Mesenchymal stem cell (in vitro differentiated cells and primary cell): ENCODE measurements around the gene ABCC10.
A peak's percentile ranks its signal among the peaks of the same experiment; 100 is the strongest.
"Not testable (repeated sequence)": the region's sequence is repeated elsewhere in the genome, so short reads cannot be mapped to it uniquely, and the experiment has no call there.

Experiments
- DNase-seq: peaks from one replicate; pipeline ENCODE4 v3.0.0-alpha.2; 2013
- H2AFZ ChIP-seq: one replicate; pipeline ENCODE4 v1.6.1; 2013; ENCODE audit warnings: low read depth, mild to moderate bottlenecking, control low read depth, inconsistent platforms, low read length, moderate library complexity
- H2AK5ac ChIP-seq: 2 replicates; pipeline ENCODE4 v1.6.1; 2013; ENCODE audit warnings: low read length, moderate library complexity, mild to moderate bottlenecking, inconsistent platforms; ENCODE audit not compliant: severe bottlenecking
- H2BK120ac ChIP-seq: one replicate; pipeline ENCODE4 v1.6.1; 2013; ENCODE audit warnings: low read depth, mild to moderate bottlenecking, inconsistent platforms, low read length, moderate library complexity
- H2BK12ac ChIP-seq, 2 experiments: one replicate each; pipeline ENCODE4 v1.6.1; 2013; ENCODE audit warnings: inconsistent platforms in 2 of 2, low read length in 2 of 2, mild to moderate bottlenecking in 2 of 2, moderate library complexity in 2 of 2, control low read depth in 1 of 2
- H2BK15ac ChIP-seq: one replicate; pipeline ENCODE4 v1.6.1; 2013; ENCODE audit warnings: mild to moderate bottlenecking, low read depth, inconsistent platforms; ENCODE audit not compliant: poor library complexity, severe bottlenecking
- H2BK5ac ChIP-seq: 2 replicates; pipeline ENCODE4 v1.6.1; 2013; ENCODE audit warnings: low read depth, mild to moderate bottlenecking, low read length, control low read depth, inconsistent platforms; ENCODE audit not compliant: poor library complexity, severe bottlenecking
- H3K14ac ChIP-seq, 2 experiments: one replicate each; pipeline ENCODE4 v1.6.1; 2013; ENCODE audit warnings: inconsistent platforms in 2 of 2, low read length in 2 of 2, control low read depth in 1 of 2, mild to moderate bottlenecking in 1 of 2, moderate library complexity in 1 of 2
- H3K18ac ChIP-seq, 2 experiments: one replicate each; pipeline ENCODE4 v1.6.1; 2013; ENCODE audit warnings: inconsistent platforms in 2 of 2, low read length in 2 of 2, control low read depth in 1 of 2, low read depth in 1 of 2, mild to moderate bottlenecking in 1 of 2
- H3K23ac ChIP-seq, 2 experiments: one replicate each; pipeline ENCODE4 v1.6.1; 2013; ENCODE audit warnings: inconsistent platforms in 2 of 2, low read length in 2 of 2, mild to moderate bottlenecking in 2 of 2, moderate library complexity in 2 of 2, control low read depth in 1 of 2
- H3K27ac ChIP-seq: 2 replicates; pipeline ENCODE4 v1.5.1; 2013; ENCODE audit warnings: mild to moderate bottlenecking, moderate library complexity, low read length, control low read depth, inconsistent platforms; ENCODE audit not compliant: poor library complexity, severe bottlenecking
- H3K27me3 ChIP-seq, 2 experiments: 2 replicates each; pipeline versions ENCODE4 v1.6.1 to v1.7.0; 2013; ENCODE audit warnings: low read length in 2 of 2, mild to moderate bottlenecking in 2 of 2, moderate library complexity in 2 of 2, control low read depth in 1 of 2, inconsistent platforms in 1 of 2; ENCODE audit not compliant: control insufficient read depth in 1 of 2, insufficient read depth in 1 of 2
- H3K36me3 ChIP-seq, 2 experiments: 2 replicates each; pipeline versions ENCODE4 v1.6.1 to v1.7.0; 2013; ENCODE audit warnings: low read length in 2 of 2, control low read depth in 1 of 2, inconsistent platforms in 1 of 2, low read depth in 1 of 2, mild to moderate bottlenecking in 1 of 2; ENCODE audit not compliant: insufficient read depth in 2 of 2, control insufficient read depth in 1 of 2
- H3K4ac ChIP-seq, 2 experiments: one replicate each; pipeline ENCODE4 v1.6.1; 2013; ENCODE audit warnings: inconsistent platforms in 2 of 2, low read length in 2 of 2, mild to moderate bottlenecking in 2 of 2, moderate library complexity in 2 of 2, control low read depth in 1 of 2, low read depth in 1 of 2
- H3K4me1 ChIP-seq: 2 replicates; pipeline ENCODE4 v1.6.1; 2013; ENCODE audit warnings: low read depth, low read length, control low read depth; ENCODE audit not compliant: control insufficient read depth, insufficient read depth
- H3K4me2 ChIP-seq: 2 replicates; pipeline ENCODE4 v1.6.1; 2013; ENCODE audit warnings: low read length, mild to moderate bottlenecking, inconsistent platforms; ENCODE audit not compliant: poor library complexity, severe bottlenecking
- H3K4me3 ChIP-seq, 2 experiments: 2 replicates each; pipeline versions ENCODE4 v1.5.1 to v1.7.0; 2013; ENCODE audit warnings: low read length in 2 of 2, mild to moderate bottlenecking in 2 of 2, control low read depth in 1 of 2, low read depth in 1 of 2; ENCODE audit not compliant: insufficient read depth in 1 of 2
- H3K79me1 ChIP-seq: replicated peaks from 2 replicates; pipeline ENCODE4 v1.6.1; 2013; ENCODE audit warnings: mild to moderate bottlenecking, control low read depth, low read length, inconsistent platforms; ENCODE audit not compliant: poor library complexity, severe bottlenecking
- H3K9ac ChIP-seq: 2 replicates; pipeline ENCODE4 v1.7.0; 2013; ENCODE audit warnings: mild to moderate bottlenecking, low read length, moderate library complexity
- H3K9me3 ChIP-seq: 2 replicates; pipeline ENCODE4 v1.7.0; 2013; ENCODE audit warnings: mild to moderate bottlenecking, low read length; ENCODE audit not compliant: control insufficient read depth
- H4K8ac ChIP-seq: one replicate; pipeline ENCODE4 v1.6.1; 2013; ENCODE audit warnings: inconsistent platforms, mild to moderate bottlenecking, low read length, moderate library complexity
- H4K91ac ChIP-seq: one replicate; pipeline ENCODE4 v1.6.1; 2013; ENCODE audit warnings: mild to moderate bottlenecking, low read length, inconsistent platforms
- WGBS: methylation state at CpG from one replicate; pipeline ENCODE4 v1.1.7; 2013; ENCODE audit warnings: mixed read lengths; 5-methylcytosine and 5-hydroxymethylcytosine counted together

ABCC10 gene

DNA sequence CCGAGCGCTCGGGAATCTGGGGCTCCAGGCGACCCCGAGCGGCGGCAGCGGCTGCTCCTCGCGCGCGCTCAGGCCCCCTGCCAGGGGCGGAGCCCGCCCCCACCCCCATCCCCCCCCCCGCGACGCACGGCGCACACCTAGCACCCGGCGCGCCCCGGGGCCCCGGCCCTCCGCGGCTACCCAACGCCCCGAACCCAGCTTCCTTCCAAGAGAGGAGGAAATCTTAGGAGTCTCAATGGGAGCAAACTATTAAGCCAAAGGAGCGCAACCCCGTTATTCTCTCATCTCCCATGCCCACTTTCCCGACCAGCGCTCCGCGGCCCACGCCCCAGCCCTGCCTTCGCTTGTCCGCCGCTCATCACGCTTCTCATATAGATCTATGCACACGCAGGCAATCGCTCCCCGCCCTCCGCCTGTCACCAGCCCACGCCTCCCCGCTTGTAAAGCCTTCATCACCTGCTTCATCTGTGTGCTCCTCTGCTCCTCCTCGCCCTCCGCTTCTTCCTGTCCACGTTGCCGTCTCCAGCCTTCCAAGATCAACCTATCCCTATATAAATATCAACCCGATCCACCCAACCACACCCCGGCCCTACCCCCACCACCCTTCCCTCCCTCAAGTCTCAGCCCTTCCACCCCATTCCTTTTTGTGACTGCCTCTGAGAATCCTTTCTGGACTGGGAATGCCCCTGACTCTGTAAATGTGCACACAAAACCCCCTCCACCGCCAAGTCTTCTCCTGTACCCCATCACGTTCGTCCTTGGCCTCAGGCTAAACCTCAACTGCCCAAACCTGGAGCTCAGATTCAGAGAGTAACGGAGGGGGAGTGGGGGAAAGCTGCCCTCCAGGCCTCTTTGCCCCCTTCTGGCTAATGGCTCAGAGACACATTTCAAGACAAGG, 28.4 kb downstream of the ABCC10 start, which contains the start of gene DLK2:
Gene DLK2 (minus strand): TSS at position 18 of the 898 bp plus-strand sequence. CDS start 723 bp downstream, outside the sequence.
- Histone ChIP-seq H3K9ac (peak within 1 kb of the TSS; percentile 26), H2BK15ac (no peak within 1 kb of the TSS), H3K4me2 (peak within 1 kb of the TSS; percentile 78), H3K27me3 (peaks cover 18 to 20% of the 10 kb centered on the region in 2 experiments), H2BK120ac (no peak within 1 kb of the TSS), H2AK5ac (no peak within 1 kb of the TSS), H3K14ac (peak within 1 kb of the TSS in 1 of 2 experiments; percentile 18), H3K18ac (peak within 1 kb of the TSS in 1 of 2 experiments; percentile 43), H3K4me1 (peaks cover 16% of the 10 kb centered on the region), H3K4me3 (peak within 1 kb of the TSS; percentile 48 to 75), H2BK5ac (no peak within 1 kb of the TSS), H4K91ac (no peak within 1 kb of the TSS), H3K36me3 (peaks cover 19 to 23% of the 10 kb centered on the region in 2 experiments), H3K79me1 (no peaks in the 10 kb centered on the region), H3K27ac (no peak within 1 kb of the TSS), H3K9me3 (no peaks in the 10 kb centered on the region), H3K4ac (no peak within 1 kb of the TSS), H4K8ac (no peak within 1 kb of the TSS), H2AFZ (peak within 1 kb of the TSS; percentile 77), H3K23ac (peak within 1 kb of the TSS in 1 of 2 experiments; percentile 37), H2BK12ac (no peak within 1 kb of the TSS)
- 3% methylated on average over 35 of the region's 55 CpGs for WGBS
- DNase-seq, result peak; percentile 30

- Histone ChIP-seq H3K18ac (no peak overlapping the region), H4K8ac (no peak overlapping the region), H2AK5ac (no peak overlapping the region), H2BK12ac (no peak overlapping the region), H3K14ac (no peak overlapping the region), H3K23ac (no peak overlapping the region), H3K36me3 (peaks cover 5 to 7% of the 10 kb centered on the region in 2 experiments), H3K9me3 (no peaks in the 10 kb centered on the region), H2BK15ac (no peak overlapping the region), H3K79me1 (no peaks in the 10 kb centered on the region), H3K4me3 (no peak overlapping the region), H2BK5ac (no peak overlapping the region), H3K4me1 (peaks cover 16% of the 10 kb centered on the region), H3K9ac (no peak overlapping the region), H3K27me3 (peaks cover 26 to 35% of the 10 kb centered on the region in 2 experiments), H4K91ac (no peak overlapping the region), H2BK120ac (no peak overlapping the region), H3K4me2 (no peak overlapping the region), H3K4ac (no peak overlapping the region), H3K27ac (no peak overlapping the region), H2AFZ (no peak overlapping the region)
- DNase-seq, result no peak
- WGBS, result 54% methylated on average over 2 of the region's 9 CpGs
Measured at GRCh38 chr6:43457643-43458042, 30.3 kb downstream of the ABCC10 start.

DNA sequence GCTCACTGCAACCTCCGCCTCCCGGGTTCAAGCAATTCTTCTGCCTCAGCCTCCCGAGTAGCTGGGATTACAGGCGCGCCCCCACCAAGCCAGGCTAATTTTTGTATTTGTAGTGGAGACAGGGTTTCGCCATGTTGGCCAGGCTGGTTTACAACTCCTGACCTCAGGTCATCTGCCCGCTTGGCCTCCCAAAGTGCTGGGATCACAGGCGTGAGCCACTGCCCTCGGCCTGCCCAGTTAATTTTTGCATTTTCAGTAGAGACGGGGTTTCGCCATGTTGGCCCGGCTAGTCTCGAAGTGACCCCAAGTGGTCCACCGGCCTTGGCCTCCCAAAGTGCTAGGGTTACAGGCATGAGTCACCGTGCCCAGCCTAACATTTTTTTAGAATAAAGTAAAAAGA, 30.8 kb downstream of the ABCC10 start:
- not testable (repeated sequence) for H3K9me3 ChIP-seq, H4K91ac ChIP-seq, H2BK12ac ChIP-seq, H3K14ac ChIP-seq, DNase-seq, H3K79me1 ChIP-seq, H3K4me2 ChIP-seq, H4K8ac ChIP-seq, H2AFZ ChIP-seq, H3K4ac ChIP-seq, H3K27ac ChIP-seq, H2AK5ac ChIP-seq, H2BK5ac ChIP-seq, H3K18ac ChIP-seq, H3K36me3 ChIP-seq, H3K23ac ChIP-seq, H3K9ac ChIP-seq, H3K4me3 ChIP-seq, H2BK120ac ChIP-seq, H2BK15ac ChIP-seq
- WGBS, result 96% methylated on average over 15 of the region's 15 CpGs
- Histone ChIP-seq H3K4me1 (peaks cover 16% of the 10 kb centered on the region), H3K27me3 (peaks cover 32 to 39% of the 10 kb centered on the region in 2 experiments)

GRCh38 chr6:43459535-43459934, 32.2 kb downstream of the ABCC10 start:
- H3K4me3 ChIP-seq, result no peak overlapping the region
- no peak overlapping the region for H3K18ac ChIP-seq
- H3K27ac ChIP-seq, result no peak overlapping the region
- H3K23ac ChIP-seq, result no peak overlapping the region
- H2BK15ac ChIP-seq, result no peak overlapping the region
- peaks cover 36 to 45% of the 10 kb centered on the region in 2 experiments for H3K27me3 ChIP-seq
- no peak overlapping the region for H3K14ac ChIP-seq
- H3K36me3 ChIP-seq, result no peaks in the 10 kb centered on the region
- no peaks in the 10 kb centered on the region for H3K79me1 ChIP-seq
- 80% methylated on average over 1 of the region's 1 CpG for WGBS
- no peak overlapping the region for H4K91ac ChIP-seq
- H2BK120ac ChIP-seq, result no peak overlapping the region
- H2BK5ac ChIP-seq, result no peak overlapping the region
- H2BK12ac ChIP-seq, result no peak overlapping the region
- DNase-seq, result no peak
- H3K4me2 ChIP-seq, result no peak overlapping the region
- H4K8ac ChIP-seq, result no peak overlapping the region
- no peak overlapping the region for H3K9ac ChIP-seq
- H2AK5ac ChIP-seq, result no peak overlapping the region
- no peaks in the 10 kb centered on the region for H3K9me3 ChIP-seq
- no peak overlapping the region for H2AFZ ChIP-seq
- no peak overlapping the region for H3K4ac ChIP-seq
- peaks cover 13% of the 10 kb centered on the region for H3K4me1 ChIP-seq
